Measurements from ENCODE around the gene HIPK2. TPM values are rescaled to one million over a fixed set of nuclear protein-coding genes. Genes with fewer than 3 reads are reported as not detected.
A peak's percentile ranks its signal among the peaks of the same experiment; 100 is the strongest.

HIPK2 gene
- total RNA-seq, 4 donors from 2014 or later, result 13.6 to 21.8 (median 18.2) TPM

DNA sequence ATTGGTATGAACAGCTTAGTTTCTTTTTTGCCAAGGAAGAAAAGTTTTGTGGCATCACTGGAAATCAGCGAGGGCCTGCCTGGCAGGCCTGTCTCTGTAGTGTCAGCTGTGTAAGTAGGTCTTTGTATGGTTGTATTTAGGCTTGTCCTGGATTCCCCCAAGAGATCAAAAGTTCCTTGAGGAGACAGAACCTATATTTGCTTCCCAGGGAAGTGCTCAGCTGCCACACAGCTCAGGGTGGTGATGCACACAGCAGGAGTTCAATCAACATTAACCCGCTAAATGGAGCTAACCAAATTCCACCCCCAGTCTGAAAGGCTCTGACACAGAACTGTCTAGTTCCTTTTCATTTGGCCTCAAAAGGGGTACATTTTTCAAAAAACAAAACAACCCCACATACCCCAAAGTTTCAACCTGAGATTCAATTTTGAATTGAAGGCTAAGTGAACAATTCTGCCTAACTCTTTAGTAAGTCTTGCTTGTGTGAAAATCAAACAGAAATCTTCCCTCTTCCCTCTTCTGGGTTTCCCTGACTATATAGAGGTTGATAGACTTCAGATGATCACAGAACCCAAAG, 129.9 kb downstream of the HIPK2 start:
- Histone ChIP-seq H3K4me1 (peaks cover 14% of the 10 kb centered on the region), H3K36me3 (no peaks in the 10 kb centered on the region), H3K27ac (no peak overlapping the region), H3K9me3 (no peaks in the 10 kb centered on the region), H3K27me3 (no peaks in the 10 kb centered on the region), H3K4me3 (no peak overlapping the region)
- WGBS, result 85% methylated on average over 2 of the region's 2 CpGs
- DNase-seq (ENCODE audit: low spot score in 2 of 2), result no peak
- TF ChIP-seq POLR2AphosphoS5 (IDR thresholded peaks at IDR 0.05) (no peak), EP300 (IDR thresholded peaks at IDR 0.05) (no peak), POLR2A (IDR thresholded peaks at IDR 0.05) (no peak)
- TF ChIP-seq, protein P1, sequence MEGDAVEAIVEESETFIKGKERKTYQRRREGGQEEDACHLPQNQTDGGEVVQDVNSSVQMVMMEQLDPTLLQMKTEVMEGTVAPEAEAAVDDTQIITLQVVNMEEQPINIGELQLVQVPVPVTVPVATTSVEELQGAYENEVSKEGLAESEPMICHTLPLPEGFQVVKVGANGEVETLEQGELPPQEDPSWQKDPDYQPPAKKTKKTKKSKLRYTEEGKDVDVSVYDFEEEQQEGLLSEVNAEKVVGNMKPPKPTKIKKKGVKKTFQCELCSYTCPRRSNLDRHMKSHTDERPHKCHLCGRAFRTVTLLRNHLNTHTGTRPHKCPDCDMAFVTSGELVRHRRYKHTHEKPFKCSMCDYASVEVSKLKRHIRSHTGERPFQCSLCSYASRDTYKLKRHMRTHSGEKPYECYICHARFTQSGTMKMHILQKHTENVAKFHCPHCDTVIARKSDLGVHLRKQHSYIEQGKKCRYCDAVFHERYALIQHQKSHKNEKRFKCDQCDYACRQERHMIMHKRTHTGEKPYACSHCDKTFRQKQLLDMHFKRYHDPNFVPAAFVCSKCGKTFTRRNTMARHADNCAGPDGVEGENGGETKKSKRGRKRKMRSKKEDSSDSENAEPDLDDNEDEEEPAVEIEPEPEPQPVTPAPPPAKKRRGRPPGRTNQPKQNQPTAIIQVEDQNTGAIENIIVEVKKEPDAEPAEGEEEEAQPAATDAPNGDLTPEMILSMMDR (IDR thresholded peaks at IDR 0.05), result no peak

GRCh38 chr7:139647085-139647484, 130.7 kb downstream of the HIPK2 start:
- Histone ChIP-seq H3K27me3 (no peaks in the 10 kb centered on the region), H3K36me3 (no peaks in the 10 kb centered on the region), H3K4me3 (no peak overlapping the region), H3K27ac (no peak overlapping the region), H3K4me1 (peaks cover 14% of the 10 kb centered on the region), H3K9me3 (no peaks in the 10 kb centered on the region)
- 90% methylated on average over 4 of the region's 4 CpGs for WGBS
- no peak for DNase-seq (ENCODE audit: low spot score in 2 of 2)
- TF ChIP-seq POLR2A (IDR thresholded peaks at IDR 0.05) (no peak), POLR2AphosphoS5 (IDR thresholded peaks at IDR 0.05) (no peak), EP300 (IDR thresholded peaks at IDR 0.05) (no peak)
- TF ChIP-seq, protein P1 (IDR thresholded peaks at IDR 0.05), result no peak

DNA sequence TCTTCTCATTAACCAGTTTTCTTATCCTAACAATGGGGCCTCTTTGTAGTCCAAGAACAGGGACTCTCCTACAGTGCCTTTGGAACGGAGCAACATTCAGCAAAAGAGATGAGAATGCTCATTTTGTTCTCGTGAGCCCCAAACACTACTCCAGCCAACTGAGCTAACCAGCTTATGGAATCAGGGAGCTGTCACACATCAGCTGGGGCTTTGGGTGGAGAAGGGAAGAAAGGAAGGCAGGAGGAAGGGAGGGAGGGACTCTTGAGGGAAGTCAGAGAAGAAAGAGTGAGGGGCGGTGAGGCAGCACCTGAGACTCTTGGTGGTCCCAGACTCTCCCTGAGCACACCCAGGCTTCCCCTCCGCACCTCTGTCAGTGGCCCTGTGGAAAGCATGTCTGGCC, 131.2 kb downstream of the HIPK2 start:
- 93% methylated on average over 4 of the region's 4 CpGs for WGBS
- Histone ChIP-seq H3K9me3 (no peaks in the 10 kb centered on the region), H3K4me1 (peaks cover 14% of the 10 kb centered on the region), H3K36me3 (no peaks in the 10 kb centered on the region), H3K27me3 (no peaks in the 10 kb centered on the region), H3K27ac (no peak overlapping the region), H3K4me3 (no peak overlapping the region)
- no peak for TF ChIP-seq POLR2A (IDR thresholded peaks at IDR 0.05)
- no peak for TF ChIP-seq POLR2AphosphoS5 (IDR thresholded peaks at IDR 0.05)
- TF ChIP-seq, protein P1 (IDR thresholded peaks at IDR 0.05), result no peak
- no peak for TF ChIP-seq EP300 (IDR thresholded peaks at IDR 0.05)
- DNase-seq (ENCODE audit: low spot score in 2 of 2), result no peak

DNA sequence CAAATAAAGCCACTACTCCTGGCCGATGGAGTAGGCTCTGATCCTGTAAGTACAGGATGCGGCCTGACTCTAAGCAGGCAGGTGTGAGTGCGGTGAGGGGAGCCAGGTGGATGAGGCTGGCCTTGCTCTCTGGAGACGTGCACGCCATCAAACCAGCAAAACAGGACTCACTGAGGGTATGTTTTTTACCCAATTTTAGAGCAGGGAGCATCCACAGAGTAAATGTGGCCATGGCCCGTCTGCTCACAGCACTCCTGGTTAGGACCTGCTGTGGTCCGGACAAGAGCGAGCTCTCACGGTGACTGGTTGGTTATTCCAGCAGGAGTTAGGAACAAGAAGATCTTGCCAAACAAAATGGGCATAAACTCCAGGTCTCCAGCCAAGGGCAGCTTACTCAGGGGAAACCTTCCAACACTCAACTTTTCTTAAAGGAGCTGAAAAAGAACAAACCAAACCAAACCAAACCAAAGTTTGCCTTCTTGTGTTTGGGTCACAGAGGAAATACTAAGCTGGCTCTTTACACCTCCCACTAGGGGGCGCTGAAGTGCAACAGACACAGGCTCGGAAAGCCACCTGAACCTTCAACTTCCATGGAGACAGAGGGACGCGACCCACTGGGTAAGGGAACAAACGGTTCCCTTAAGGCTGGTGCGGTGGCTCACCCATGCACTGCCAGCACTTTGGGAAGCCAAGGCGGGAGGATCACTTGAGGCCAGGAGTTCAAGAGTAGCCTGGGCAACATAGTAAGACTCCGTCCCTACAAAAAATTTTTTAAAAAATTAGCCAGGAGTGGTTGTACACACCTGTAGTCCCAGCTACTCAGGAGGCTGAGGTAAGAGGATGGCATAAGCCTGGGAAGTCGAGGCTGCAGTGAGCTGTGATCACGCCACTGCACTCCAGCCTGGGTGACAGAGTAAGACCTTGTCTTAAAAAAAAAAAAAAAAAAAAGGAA, 131.9 kb downstream of the HIPK2 start:
- peak in 1 of 3 donors; percentile 37 for TF ChIP-seq POLR2AphosphoS5 (IDR thresholded peaks at IDR 0.05)
- TF ChIP-seq EP300 (IDR thresholded peaks at IDR 0.05), result no peak
- no peak for TF ChIP-seq POLR2A (IDR thresholded peaks at IDR 0.05)
- TF ChIP-seq, protein P1 (IDR thresholded peaks at IDR 0.05), result peak; percentile 83 to 88
- peaks cover 14% of the 10 kb centered on the region for H3K4me1 ChIP-seq
- H3K36me3 ChIP-seq, result no peaks in the 10 kb centered on the region
- no peaks in the 10 kb centered on the region for H3K9me3 ChIP-seq
- H3K4me3 ChIP-seq, result no peak overlapping the region
- 56% methylated on average over 19 of the region's 19 CpGs for WGBS
- no peaks in the 10 kb centered on the region for H3K27me3 ChIP-seq
- peak; percentile 83 to 87 for DNase-seq (ENCODE audit: low spot score in 2 of 2)
- H3K27ac ChIP-seq, result no peak overlapping the region

DNA sequence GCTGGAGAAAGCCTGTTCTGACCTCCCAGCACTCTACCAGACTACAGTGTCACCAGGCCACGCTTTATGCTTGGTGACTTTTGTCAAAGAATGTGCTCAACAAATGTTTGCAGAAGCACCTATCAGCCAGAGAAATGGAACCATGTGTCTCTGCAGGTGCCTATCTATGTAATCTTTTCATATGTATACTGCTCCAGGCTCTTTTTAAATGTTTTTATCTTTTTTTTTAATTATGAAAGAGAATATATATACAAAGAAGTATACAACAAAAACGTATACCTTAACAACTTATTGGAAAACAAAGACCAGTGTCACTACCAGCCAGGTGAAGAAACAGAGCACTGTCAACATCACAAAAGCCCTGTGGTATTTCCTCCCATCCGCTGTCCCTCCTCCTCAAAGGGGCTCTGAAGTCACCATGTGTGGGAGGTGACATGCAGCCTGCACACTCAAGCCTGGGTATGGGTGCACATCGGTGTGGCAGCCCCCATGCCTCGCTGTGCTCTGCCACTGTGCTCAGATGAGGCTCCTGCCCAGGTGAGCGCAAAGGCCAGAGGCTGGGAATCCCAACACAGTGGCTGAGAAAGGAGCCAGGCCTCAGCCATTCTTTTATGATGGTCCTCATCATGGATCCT, 133.7 kb downstream of the HIPK2 start:
- H3K4me3 ChIP-seq, result no peak overlapping the region
- H3K9me3 ChIP-seq, result no peaks in the 10 kb centered on the region
- WGBS, result 83% methylated on average over 6 of the region's 6 CpGs
- H3K36me3 ChIP-seq, result no peaks in the 10 kb centered on the region
- H3K27ac ChIP-seq, result no peak overlapping the region
- no peak for DNase-seq (ENCODE audit: low spot score in 2 of 2)
- TF ChIP-seq, protein P1 (IDR thresholded peaks at IDR 0.05), result no peak
- no peak for TF ChIP-seq POLR2AphosphoS5 (IDR thresholded peaks at IDR 0.05)
- no peak for TF ChIP-seq EP300 (IDR thresholded peaks at IDR 0.05)
- no peak for TF ChIP-seq POLR2A (IDR thresholded peaks at IDR 0.05)
- no peaks in the 10 kb centered on the region for H3K27me3 ChIP-seq
- peaks cover 9% of the 10 kb centered on the region for H3K4me1 ChIP-seq
